HepG2 (cell line): ENCODE measurements around the gene RPS19BP1. TPM values are rescaled to one million over a fixed set of nuclear protein-coding genes. Genes with fewer than 3 reads are reported as not detected.
A peak's percentile ranks its signal among the peaks of the same experiment; 100 is the strongest.

Source experiments
- ESRRA ChIP-seq: sonication (generic); formaldehyde crosslinking; IDR thresholded peaks from 2 replicates; pipeline ENCODE4 v1.5.1; 2020; ENCODE audit warnings: mild to moderate bottlenecking, low read depth, missing genetic modification reagents
- ETV5 ChIP-seq: IDR thresholded peaks from 2 replicates; pipeline ENCODE4 v1.6.1; 2018; ENCODE audit warnings: missing biosample characterization, missing genetic modification reagents, inconsistent platforms, borderline replicate concordance
- NR2C2 ChIP-seq: sonication (generic); formaldehyde crosslinking; IDR thresholded peaks from 2 replicates; pipeline ENCODE4 v1.4.0; 2020; ENCODE audit warnings: missing genetic modification reagents, mild to moderate bottlenecking, moderate library complexity, borderline replicate concordance
- ONECUT2 ChIP-seq: sonication (generic); formaldehyde crosslinking; IDR thresholded peaks from 2 replicates; pipeline ENCODE4 v1.4.0; 2020; ENCODE audit warnings: missing genetic modification reagents
- RARA ChIP-seq: IDR thresholded peaks from 2 replicates; pipeline ENCODE4 v1.6.1; 2016; ENCODE audit warnings: missing genetic modification reagents, missing compliant biosample characterization
- SKI ChIP-seq: fragments of 450-650 bp; IDR thresholded peaks from one replicate; pipeline ENCODE4 v1.6.1; 2018; ENCODE audit warnings: mild to moderate bottlenecking; ENCODE audit not compliant: partially characterized antibody
- SMAD3 ChIP-seq: sonication (generic); formaldehyde crosslinking; IDR thresholded peaks from 2 replicates; pipeline ENCODE4 v1.4.0; 2020; ENCODE audit warnings: missing genetic modification reagents
- SOX5 ChIP-seq: IDR thresholded peaks from 2 replicates; pipeline ENCODE4 v1.6.1; 2016; ENCODE audit warnings: borderline replicate concordance
- SRSF4 ChIP-seq: fragments of 200-400 bp; formaldehyde crosslinking; IDR thresholded peaks from one replicate; pipeline ENCODE4 v1.6.1; 2018; ENCODE audit warnings: mild to moderate bottlenecking, low read depth, low read length, moderate library complexity; ENCODE audit not compliant: poor library complexity, severe bottlenecking
- SSRP1 ChIP-seq: IDR thresholded peaks from 2 replicates; pipeline ENCODE4 v1.6.1; 2016; ENCODE audit warnings: control low read depth
- ZFP82 ChIP-seq: sonication (generic); formaldehyde crosslinking; IDR thresholded peaks from 2 replicates; pipeline ENCODE4 v1.5.1; 2020; ENCODE audit warnings: mild to moderate bottlenecking, missing genetic modification reagents, borderline replicate concordance
- ZNF333 ChIP-seq: sonication (generic); formaldehyde crosslinking; IDR thresholded peaks from 2 replicates; pipeline ENCODE4 v1.4.0; 2020; ENCODE audit warnings: mild to moderate bottlenecking, missing genetic modification reagents, borderline replicate concordance
- ZNF354B ChIP-seq: sonication (generic); formaldehyde crosslinking; IDR thresholded peaks from 2 replicates; pipeline ENCODE4 v1.8.0; 2022; ENCODE audit warnings: mild to moderate bottlenecking, missing genetic modification reagents
- ZNF839 ChIP-seq: sonication (generic); formaldehyde crosslinking; IDR thresholded peaks from 2 replicates; pipeline ENCODE4 v1.4.0; 2020; ENCODE audit warnings: missing genetic modification reagents, mild to moderate bottlenecking, borderline replicate concordance
- ZNF841 ChIP-seq: sonication (generic); formaldehyde crosslinking; IDR thresholded peaks from 2 replicates; pipeline ENCODE4 v1.8.1; 2023; ENCODE audit warnings: missing genetic modification reagents, borderline replicate concordance
- ZNF883 ChIP-seq: sonication (generic); formaldehyde crosslinking; IDR thresholded peaks from 2 replicates; pipeline ENCODE4 v1.5.1; 2020; ENCODE audit warnings: mild to moderate bottlenecking, missing genetic modification reagents; ENCODE audit errors: not compliant biosample characterization
- polyA plus RNA-seq, 8 experiments: library from polyadenylated mRNA; depleted of rRNA in 3 of 8; stranded (reverse) in 7 of 8; unstranded in 1 of 8; fragments of >200 nt; fragmentation: Illumina TruSeq in 4 of 8; extraction: Trizol in 4 of 8; gene quantifications; 2 replicates each; pipeline versions ENCODE4 v1.2.1 to v1.2.3, GENCODE V29; 2011 to 2016; ENCODE audit warnings: low read depth in 4 of 8, missing spikeins in 1 of 8, mixed read lengths in 1 of 8; ENCODE audit not compliant: insufficient read depth in 1 of 8
- total RNA-seq, 5 experiments: library from RNA; depleted of rRNA; stranded (reverse); fragments of >200 nt; fragmentation: Illumina TruSeq; extraction: Trizol; gene quantifications; 2 replicates each; pipeline ENCODE4 v1.2.3, GENCODE V29; 2016; ENCODE audit warnings: low read depth in 1 of 5
- TF ChIP-seq, protein P1 (sequence below): sonication (generic); formaldehyde crosslinking; IDR thresholded peaks from 2 replicates; pipeline ENCODE4 v1.9.0; 2021; ENCODE audit warnings: missing genetic modification reagents, borderline replicate concordance
- TF ChIP-seq, protein P2 (sequence below): sonication (generic); formaldehyde crosslinking; IDR thresholded peaks from 2 replicates; pipeline ENCODE4 v1.8.0; 2022; ENCODE audit warnings: missing genetic modification reagents, low read depth, mild to moderate bottlenecking, borderline replicate concordance
- TF ChIP-seq, protein P3 (sequence below): sonication (generic); formaldehyde crosslinking; IDR thresholded peaks from 2 replicates; pipeline ENCODE4 v1.4.0; 2020; ENCODE audit warnings: missing genetic modification reagents
- TF ChIP-seq, protein P4 (sequence below): sonication (generic); formaldehyde crosslinking; IDR thresholded peaks from 2 replicates; pipeline ENCODE4 v1.5.0; 2020; ENCODE audit warnings: mild to moderate bottlenecking, missing genetic modification reagents, moderate library complexity
- TF ChIP-seq, protein P5 (sequence below): sonication (generic); formaldehyde crosslinking; IDR thresholded peaks from 2 replicates; pipeline ENCODE4 v1.5.1; 2020; ENCODE audit warnings: mild to moderate bottlenecking, missing genetic modification reagents, borderline replicate concordance

Gene RPS19BP1
- total and polyA plus RNA-seq, 2 of the 13 experiments (the other 11 are each of a cell fraction or from before 2014, with no cell fraction given) = 44.3 to 81.3 TPM

DNA sequence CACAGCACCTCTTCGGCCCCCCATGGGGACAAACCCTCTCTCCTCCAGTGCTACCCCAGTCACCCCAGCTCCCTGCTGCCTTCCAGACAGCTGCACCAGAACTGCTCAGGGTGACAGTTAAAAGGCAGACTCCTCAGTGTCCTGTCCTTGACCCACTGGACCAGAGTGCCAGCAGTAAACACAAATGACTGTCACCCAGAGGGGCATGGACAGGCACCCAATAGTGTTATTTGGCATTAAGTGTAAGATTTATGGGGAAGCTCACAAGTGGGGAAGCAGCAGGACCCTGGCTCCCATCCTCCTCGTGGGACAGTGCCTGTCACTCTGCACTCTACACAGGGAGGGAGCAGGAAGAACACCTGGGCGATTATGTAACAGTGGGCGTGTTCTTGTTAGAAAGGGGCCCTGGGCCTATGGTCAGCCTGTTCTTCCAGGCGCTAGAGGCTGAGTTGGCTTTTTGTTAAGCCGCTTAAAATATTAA lies 5.0 kb downstream of the RPS19BP1 start (continued):
- TF ChIP-seq ZNF333 (no peak), ZNF841 (CRISPR knock-in tag) (no peak), ZFP82 (CRISPR knock-in tag) (no peak), ZNF883 (CRISPR knock-in tag) (no peak), RARA (CRISPR knock-in tag) (peak; percentile 91), ESRRA (CRISPR knock-in tag) (peak; percentile 36; the same call in 1 of the 2 replicates), ONECUT2 (CRISPR knock-in tag) (no peak), SRSF4 (no peak), NR2C2 (CRISPR knock-in tag) (0 out of 2 replicates have a peak, but pooled peaks have one; percentile 32), SSRP1 (CRISPR knock-in tag) (no peak), ZNF839 (CRISPR knock-in tag) (no peak), SMAD3 (no peak), ETV5 (CRISPR knock-in tag) (no peak), SKI (peak; percentile 34), SOX5 (CRISPR knock-in tag) (no peak), ZNF354B (no peak)
- TF ChIP-seq, protein P1, sequence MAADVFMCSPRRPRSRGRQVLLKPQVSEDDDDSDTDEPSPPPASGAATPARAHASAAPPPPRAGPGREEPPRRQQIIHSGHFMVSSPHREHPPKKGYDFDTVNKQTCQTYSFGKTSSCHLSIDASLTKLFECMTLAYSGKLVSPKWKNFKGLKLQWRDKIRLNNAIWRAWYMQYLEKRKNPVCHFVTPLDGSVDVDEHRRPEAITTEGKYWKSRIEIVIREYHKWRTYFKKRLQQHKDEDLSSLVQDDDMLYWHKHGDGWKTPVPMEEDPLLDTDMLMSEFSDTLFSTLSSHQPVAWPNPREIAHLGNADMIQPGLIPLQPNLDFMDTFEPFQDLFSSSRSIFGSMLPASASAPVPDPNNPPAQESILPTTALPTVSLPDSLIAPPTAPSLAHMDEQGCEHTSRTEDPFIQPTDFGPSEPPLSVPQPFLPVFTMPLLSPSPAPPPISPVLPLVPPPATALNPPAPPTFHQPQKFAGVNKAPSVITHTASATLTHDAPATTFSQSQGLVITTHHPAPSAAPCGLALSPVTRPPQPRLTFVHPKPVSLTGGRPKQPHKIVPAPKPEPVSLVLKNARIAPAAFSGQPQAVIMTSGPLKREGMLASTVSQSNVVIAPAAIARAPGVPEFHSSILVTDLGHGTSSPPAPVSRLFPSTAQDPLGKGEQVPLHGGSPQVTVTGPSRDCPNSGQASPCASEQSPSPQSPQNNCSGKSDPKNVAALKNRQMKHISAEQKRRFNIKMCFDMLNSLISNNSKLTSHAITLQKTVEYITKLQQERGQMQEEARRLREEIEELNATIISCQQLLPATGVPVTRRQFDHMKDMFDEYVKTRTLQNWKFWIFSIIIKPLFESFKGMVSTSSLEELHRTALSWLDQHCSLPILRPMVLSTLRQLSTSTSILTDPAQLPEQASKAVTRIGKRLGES (CRISPR knock-in tag) = no peak
- TF ChIP-seq, protein P2, sequence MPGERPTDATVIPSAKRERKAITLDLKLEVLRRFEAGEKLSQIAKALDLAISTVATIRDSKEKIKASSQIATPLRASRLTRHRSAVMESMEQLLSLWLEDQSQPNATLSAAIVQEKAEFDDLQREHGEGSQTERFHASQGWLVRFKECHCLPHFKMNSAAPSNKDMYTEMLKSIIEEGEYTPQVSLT (CRISPR knock-in tag) = no peak
- TF ChIP-seq, protein P3, sequence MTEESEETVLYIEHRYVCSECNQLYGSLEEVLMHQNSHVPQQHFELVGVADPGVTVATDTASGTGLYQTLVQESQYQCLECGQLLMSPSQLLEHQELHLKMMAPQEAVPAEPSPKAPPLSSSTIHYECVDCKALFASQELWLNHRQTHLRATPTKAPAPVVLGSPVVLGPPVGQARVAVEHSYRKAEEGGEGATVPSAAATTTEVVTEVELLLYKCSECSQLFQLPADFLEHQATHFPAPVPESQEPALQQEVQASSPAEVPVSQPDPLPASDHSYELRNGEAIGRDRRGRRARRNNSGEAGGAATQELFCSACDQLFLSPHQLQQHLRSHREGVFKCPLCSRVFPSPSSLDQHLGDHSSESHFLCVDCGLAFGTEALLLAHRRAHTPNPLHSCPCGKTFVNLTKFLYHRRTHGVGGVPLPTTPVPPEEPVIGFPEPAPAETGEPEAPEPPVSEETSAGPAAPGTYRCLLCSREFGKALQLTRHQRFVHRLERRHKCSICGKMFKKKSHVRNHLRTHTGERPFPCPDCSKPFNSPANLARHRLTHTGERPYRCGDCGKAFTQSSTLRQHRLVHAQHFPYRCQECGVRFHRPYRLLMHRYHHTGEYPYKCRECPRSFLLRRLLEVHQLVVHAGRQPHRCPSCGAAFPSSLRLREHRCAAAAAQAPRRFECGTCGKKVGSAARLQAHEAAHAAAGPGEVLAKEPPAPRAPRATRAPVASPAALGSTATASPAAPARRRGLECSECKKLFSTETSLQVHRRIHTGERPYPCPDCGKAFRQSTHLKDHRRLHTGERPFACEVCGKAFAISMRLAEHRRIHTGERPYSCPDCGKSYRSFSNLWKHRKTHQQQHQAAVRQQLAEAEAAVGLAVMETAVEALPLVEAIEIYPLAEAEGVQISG (CRISPR knock-in tag) = peak; percentile 35; the same call in 1 of the 2 replicates
- TF ChIP-seq, protein P4, sequence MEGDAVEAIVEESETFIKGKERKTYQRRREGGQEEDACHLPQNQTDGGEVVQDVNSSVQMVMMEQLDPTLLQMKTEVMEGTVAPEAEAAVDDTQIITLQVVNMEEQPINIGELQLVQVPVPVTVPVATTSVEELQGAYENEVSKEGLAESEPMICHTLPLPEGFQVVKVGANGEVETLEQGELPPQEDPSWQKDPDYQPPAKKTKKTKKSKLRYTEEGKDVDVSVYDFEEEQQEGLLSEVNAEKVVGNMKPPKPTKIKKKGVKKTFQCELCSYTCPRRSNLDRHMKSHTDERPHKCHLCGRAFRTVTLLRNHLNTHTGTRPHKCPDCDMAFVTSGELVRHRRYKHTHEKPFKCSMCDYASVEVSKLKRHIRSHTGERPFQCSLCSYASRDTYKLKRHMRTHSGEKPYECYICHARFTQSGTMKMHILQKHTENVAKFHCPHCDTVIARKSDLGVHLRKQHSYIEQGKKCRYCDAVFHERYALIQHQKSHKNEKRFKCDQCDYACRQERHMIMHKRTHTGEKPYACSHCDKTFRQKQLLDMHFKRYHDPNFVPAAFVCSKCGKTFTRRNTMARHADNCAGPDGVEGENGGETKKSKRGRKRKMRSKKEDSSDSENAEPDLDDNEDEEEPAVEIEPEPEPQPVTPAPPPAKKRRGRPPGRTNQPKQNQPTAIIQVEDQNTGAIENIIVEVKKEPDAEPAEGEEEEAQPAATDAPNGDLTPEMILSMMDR (CRISPR knock-in tag) = 0 out of 2 replicates have a peak, but pooled peaks have one; percentile 10
- TF ChIP-seq, protein P5, sequence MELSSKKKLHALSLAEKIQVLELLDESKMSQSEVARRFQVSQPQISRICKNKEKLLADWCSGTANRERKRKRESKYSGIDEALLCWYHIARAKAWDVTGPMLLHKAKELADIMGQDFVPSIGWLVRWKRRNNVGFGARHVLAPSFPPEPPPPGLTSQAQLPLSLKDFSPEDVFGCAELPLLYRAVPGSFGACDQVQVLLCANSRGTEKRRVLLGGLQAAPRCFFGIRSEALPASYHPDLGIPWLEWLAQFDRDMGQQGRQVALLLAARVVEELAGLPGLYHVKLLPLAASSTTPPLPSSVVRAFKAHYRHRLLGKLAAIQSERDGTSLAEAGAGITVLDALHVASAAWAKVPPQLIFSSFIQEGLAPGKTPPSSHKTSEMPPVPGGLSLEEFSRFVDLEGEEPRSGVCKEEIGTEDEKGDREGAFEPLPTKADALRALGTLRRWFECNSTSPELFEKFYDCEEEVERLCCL (CRISPR knock-in tag) = no peak
